Type B pancreatic cell (in vitro differentiated cells): Measurements from ENCODE around the gene CASP1. TPM values are rescaled to one million over a fixed set of nuclear protein-coding genes. Genes with fewer than 3 reads are reported as not detected.
A peak's percentile ranks its signal among the peaks of the same experiment; 100 is the strongest.
"Not testable (repeated sequence)": the region's sequence is repeated elsewhere in the genome, so short reads cannot be mapped to it uniquely, and the experiment has no call there.

Experiments used
- DNase-seq: peaks from one replicate; pipeline ENCODE4 v3.0.0; 2021; ENCODE audit warnings: mixed read lengths; ENCODE audit not compliant: unreplicated experiment; ENCODE audit errors: extremely low spot score
- H3K27ac Mint-ChIP-seq: 2 replicates; pipeline ENCODE4 v1.8.0; 2021; ENCODE audit warnings: mild to moderate bottlenecking, mixed read lengths
- H3K27me3 Mint-ChIP-seq: 2 replicates; pipeline ENCODE4 v1.8.0; 2021; ENCODE audit warnings: mixed read lengths
- H3K36me3 Mint-ChIP-seq: 2 replicates; pipeline ENCODE4 v1.8.0; 2021; ENCODE audit warnings: mixed read lengths
- H3K4me1 Mint-ChIP-seq: one replicate; pipeline ENCODE4 v1.8.0; 2021; ENCODE audit warnings: mixed read lengths; ENCODE audit not compliant: unreplicated experiment
- H3K4me3 Mint-ChIP-seq: 2 replicates; pipeline ENCODE4 v1.8.0; 2021; ENCODE audit warnings: mild to moderate bottlenecking, mixed read lengths
- H3K9me3 Mint-ChIP-seq: 2 replicates; pipeline ENCODE4 v1.8.0; 2021; ENCODE audit warnings: mixed read lengths
- CTCF ChIP-seq: fragments of 200-600 bp; sonication (generic); conservative IDR thresholded peaks from 2 replicates; pipeline ENCODE4 v1.5.0; 2021; ENCODE audit warnings: antibody characterized with exemption, mild to moderate bottlenecking
- total RNA-seq: library from RNA; stranded (reverse); gene quantifications from 2 replicates; pipeline ENCODE4 v1.2.1, GENCODE V29; 2021; ENCODE audit warnings: low replicate concordance

CASP1 gene
- total RNA-seq, 1 donor from 2014 or later: 13.0 TPM

- no peak overlapping the region for H3K27ac Mint-ChIP-seq
- H3K4me1 Mint-ChIP-seq: peaks cover 11% of the 10 kb centered on the region
- H3K36me3 Mint-ChIP-seq: no peaks in the 10 kb centered on the region
- no peak for TF ChIP-seq CTCF
- H3K27me3 Mint-ChIP-seq: no peaks in the 10 kb centered on the region
- no peak for DNase-seq
- H3K9me3 Mint-ChIP-seq: no peaks in the 10 kb centered on the region
- no peak overlapping the region for H3K4me3 Mint-ChIP-seq
Measured at GRCh38 chr11:105046898-105047579, 12.1 kb upstream of the CASP1 start.

- no peaks in the 10 kb centered on the region for H3K36me3 Mint-ChIP-seq
- peaks cover 11% of the 10 kb centered on the region for H3K4me1 Mint-ChIP-seq
- H3K9me3 Mint-ChIP-seq: no peaks in the 10 kb centered on the region
- no peak for TF ChIP-seq CTCF
- H3K4me3 Mint-ChIP-seq: no peak overlapping the region
- H3K27ac Mint-ChIP-seq: no peak overlapping the region
- no peak for DNase-seq
- no peaks in the 10 kb centered on the region for H3K27me3 Mint-ChIP-seq
Measured at GRCh38 chr11:105045676-105046296, 10.8 kb upstream of the CASP1 start.

- not testable (repeated sequence) for H3K27me3 Mint-ChIP-seq, DNase-seq, H3K9me3 Mint-ChIP-seq, H3K36me3 Mint-ChIP-seq
- Mint-ChIP-seq H3K4me3 (peak within 1 kb of the TSS; percentile 78), H3K4me1 (peaks cover 11% of the 10 kb centered on the region), H3K27ac (peak within 1 kb of the TSS; percentile 70)
Measured at GRCh38 chr11:105044557-105045524, 9.9 kb upstream of the CASP1 start, which contains the start of gene CARD16. Gene CARD16 (minus strand): TSS chr11:105045335. CDS start chr11:105045297, 38 bp downstream.

- H3K4me3 Mint-ChIP-seq: no peak overlapping the region
- no peak for TF ChIP-seq CTCF
- H3K27me3 Mint-ChIP-seq: no peaks in the 10 kb centered on the region
- H3K9me3 Mint-ChIP-seq: no peaks in the 10 kb centered on the region
- peaks cover 8% of the 10 kb centered on the region for H3K4me1 Mint-ChIP-seq
- no peaks in the 10 kb centered on the region for H3K36me3 Mint-ChIP-seq
- no peak for DNase-seq
- H3K27ac Mint-ChIP-seq: no peak overlapping the region
Measured at GRCh38 chr11:105042178-105042577, 7.2 kb upstream of the CASP1 start.

GRCh38 chr11:105040703-105041102, 5.8 kb upstream of the CASP1 start:
- H3K36me3 Mint-ChIP-seq: no peaks in the 10 kb centered on the region
- H3K4me1 Mint-ChIP-seq: peaks cover 4% of the 10 kb centered on the region
- H3K4me3 Mint-ChIP-seq: no peak overlapping the region
- TF ChIP-seq CTCF: no peak
- no peak overlapping the region for H3K27ac Mint-ChIP-seq
- no peak for DNase-seq
- H3K27me3 Mint-ChIP-seq: no peaks in the 10 kb centered on the region
- H3K9me3 Mint-ChIP-seq: no peaks in the 10 kb centered on the region

GRCh38 chr11:105034388-105034787, 556 bp downstream of the CASP1 start:
- DNase-seq, H3K27me3 Mint-ChIP-seq: not testable (repeated sequence)

More at GRCh38 chr11:105034388-105034787, 556 bp downstream of the CASP1 start:
- H3K4me1 Mint-ChIP-seq, H3K36me3 Mint-ChIP-seq, H3K9me3 Mint-ChIP-seq, H3K27ac Mint-ChIP-seq, H3K4me3 Mint-ChIP-seq: not testable (repeated sequence)
